ENCODE measurements around the gene CCT3. TPM values are rescaled to one million over a fixed set of nuclear protein-coding genes. Genes with fewer than 3 reads are reported as not detected.

The CCT3 gene
- total and polyA plus RNA-seq, 10 of the 15 experiments (the other 5 are each of a cell fraction or from before 2014, with no cell fraction given): 319 to 585 (median 427) TPM

DNA sequence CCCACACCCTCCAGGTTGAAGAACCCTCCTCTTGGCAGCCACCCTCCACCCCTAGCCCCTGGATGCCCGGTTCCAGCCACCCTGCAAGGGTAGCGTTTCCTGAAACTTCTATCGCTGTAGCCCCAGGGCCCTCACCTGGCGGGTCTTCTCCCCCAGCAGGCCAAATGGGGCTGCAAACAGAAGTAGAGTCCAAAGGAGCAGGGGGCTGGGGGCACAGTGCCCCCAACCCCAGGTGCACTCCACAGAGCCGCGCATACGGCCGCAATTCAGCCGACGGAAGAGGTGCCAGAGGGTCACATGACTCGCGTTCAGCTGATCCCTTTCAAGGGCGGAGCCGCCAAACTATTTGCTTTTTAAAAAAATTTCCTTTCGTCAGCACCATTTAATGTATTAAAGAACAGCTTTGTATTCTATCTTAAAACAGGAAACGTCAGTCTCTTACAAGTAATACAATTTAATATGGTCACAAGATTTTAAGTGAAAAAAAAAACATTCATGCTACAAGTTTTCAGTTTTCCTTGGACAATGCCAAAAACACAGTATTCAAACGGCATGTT is 42.6 kb downstream of the CCT3 start, which contains the start of gene GLMP:
Gene GLMP, minus strand, starts transcription at position 289 of the 557 bp plus-strand sequence. Its CDS starts 34 bp downstream, at position 255.
- CTCF ChIA-PET: interaction anchor here (1.6 kb wide), 1 partner anchor 13 kb away, joined by 7 read pairs; the partner anchor contains the start of gene SMG5
- SMC1A ChIA-PET (ENCODE audit: uncharacterized antibody, unreplicated experiment): interaction anchor here (0.9 to 1.4 kb wide), 4 partner anchors 12 to 69 kb away, joined by 3 to 7 read pairs (median 4); partner anchors contain the start of gene TMEM79
- FAIRE-seq (peak; percentile 66), ATAC-seq (peak; percentile 73), DNase-seq (ENCODE audit: low read depth, low spot score) (no peak)
- WGBS (ENCODE audit: insufficient coverage, insufficient replicate concordance, low lambda C conversion rate, missing lambda C conversion rate): 1% methylated on average over 17 of the region's 17 CpGs
- Histone ChIP-seq H4K20me1 (ENCODE audit: control insufficient read depth, insufficient read depth) (no peaks in the 10 kb centered on the region), H2AFZ (ENCODE audit: control insufficient read depth, low read depth, low read length) (peak within 1 kb of the TSS; percentile 79), H3K4me1 (ENCODE audit: control insufficient read depth, insufficient read depth, low read length) (peaks cover 4% of the 10 kb centered on the region), H3K79me2 (ENCODE audit: control insufficient read depth, insufficient read depth, low read length) (no peaks in the 10 kb centered on the region), H3K9me3 (replicated peaks; ENCODE audit: control insufficient read depth, insufficient read depth, low read length) (no peaks in the 10 kb centered on the region), H3K27me3 (replicated peaks in 1 of 2; ENCODE audit: control insufficient read depth in 2 of 2, insufficient read depth in 2 of 2, low read length in 1 of 2) (no peaks in the 10 kb centered on the region), H3K9ac (ENCODE audit: control insufficient read depth, insufficient read depth, low read length) (peak within 1 kb of the TSS; percentile 41), H3K4me2 (ENCODE audit: control insufficient read depth, insufficient read depth) (peak within 1 kb of the TSS; percentile 86), H3K27ac (ENCODE audit: control insufficient read depth, insufficient read depth) (no peak within 1 kb of the TSS), H3K36me3 (ENCODE audit: control insufficient read depth in 2 of 2, insufficient read depth in 2 of 2, low read length in 1 of 2) (peaks cover 0 to 1% of the 10 kb centered on the region in 2 experiments; a peak in 1 of 4 replicates), H3K4me3 (peak within 1 kb of the TSS; percentile 87)
- BruUV-seq (replicated peaks): no TSS peak
- POLR2A ChIA-PET: interaction anchor here (1.6 kb wide), 1 partner anchor 12 kb away, joined by 4 read pairs; the partner anchor contains the start of gene TMEM79
- intact Hi-C loops (cut with micrococcal nuclease; ENCODE audit: unreplicated experiment): no loop called here
- in situ Hi-C loops (cut with MboI): no loop called here
- RAD21 ChIA-PET (ENCODE audit: unreplicated experiment): interaction anchor here (1.0 kb wide), 1 partner anchor 12 kb away, joined by 3 read pairs; no protein-coding TSS in a partner anchor
- TF ChIP-seq RAD51 (IDR thresholded peaks at IDR 0.05) (peak; percentile 99), MEF2B (IDR thresholded peaks at IDR 0.05; ENCODE audit: partially characterized antibody, poor library complexity, severe bottlenecking) (no peak), MTA2 (IDR thresholded peaks at IDR 0.05; ENCODE audit: low read depth) (0 out of 2 replicates have a peak, but pooled peaks have one; percentile 19), TAF1 (IDR thresholded peaks at IDR 0.05; ENCODE audit: borderline replicate concordance, low read depth, low read length) (peak; percentile 20; the same call in 1 of the 2 replicates), LARP7 (IDR thresholded peaks at IDR 0.05) (0 out of 2 replicates have a peak, but pooled peaks have one; percentile 43), SPI1 (IDR thresholded peaks at IDR 0.05; ENCODE audit: borderline replicate concordance, insufficient read depth, low read depth, low read length) (no peak), RUNX3 (IDR thresholded peaks at IDR 0.05; ENCODE audit: low read length) (0 out of 2 replicates have a peak, but pooled peaks have one; percentile 12), NR2F1 (conservative IDR thresholded peaks at IDR 0.05) (0 out of 2 replicates have a peak, but pooled peaks have one; percentile 36), FOS (IDR thresholded peaks at IDR 0.05; ENCODE audit: borderline replicate concordance, extremely low read depth, insufficient read length) (peak; percentile 15), CREB1 (IDR thresholded peaks at IDR 0.05; ENCODE audit: low read depth) (no peak)
- TF ChIP-seq, protein P1, sequence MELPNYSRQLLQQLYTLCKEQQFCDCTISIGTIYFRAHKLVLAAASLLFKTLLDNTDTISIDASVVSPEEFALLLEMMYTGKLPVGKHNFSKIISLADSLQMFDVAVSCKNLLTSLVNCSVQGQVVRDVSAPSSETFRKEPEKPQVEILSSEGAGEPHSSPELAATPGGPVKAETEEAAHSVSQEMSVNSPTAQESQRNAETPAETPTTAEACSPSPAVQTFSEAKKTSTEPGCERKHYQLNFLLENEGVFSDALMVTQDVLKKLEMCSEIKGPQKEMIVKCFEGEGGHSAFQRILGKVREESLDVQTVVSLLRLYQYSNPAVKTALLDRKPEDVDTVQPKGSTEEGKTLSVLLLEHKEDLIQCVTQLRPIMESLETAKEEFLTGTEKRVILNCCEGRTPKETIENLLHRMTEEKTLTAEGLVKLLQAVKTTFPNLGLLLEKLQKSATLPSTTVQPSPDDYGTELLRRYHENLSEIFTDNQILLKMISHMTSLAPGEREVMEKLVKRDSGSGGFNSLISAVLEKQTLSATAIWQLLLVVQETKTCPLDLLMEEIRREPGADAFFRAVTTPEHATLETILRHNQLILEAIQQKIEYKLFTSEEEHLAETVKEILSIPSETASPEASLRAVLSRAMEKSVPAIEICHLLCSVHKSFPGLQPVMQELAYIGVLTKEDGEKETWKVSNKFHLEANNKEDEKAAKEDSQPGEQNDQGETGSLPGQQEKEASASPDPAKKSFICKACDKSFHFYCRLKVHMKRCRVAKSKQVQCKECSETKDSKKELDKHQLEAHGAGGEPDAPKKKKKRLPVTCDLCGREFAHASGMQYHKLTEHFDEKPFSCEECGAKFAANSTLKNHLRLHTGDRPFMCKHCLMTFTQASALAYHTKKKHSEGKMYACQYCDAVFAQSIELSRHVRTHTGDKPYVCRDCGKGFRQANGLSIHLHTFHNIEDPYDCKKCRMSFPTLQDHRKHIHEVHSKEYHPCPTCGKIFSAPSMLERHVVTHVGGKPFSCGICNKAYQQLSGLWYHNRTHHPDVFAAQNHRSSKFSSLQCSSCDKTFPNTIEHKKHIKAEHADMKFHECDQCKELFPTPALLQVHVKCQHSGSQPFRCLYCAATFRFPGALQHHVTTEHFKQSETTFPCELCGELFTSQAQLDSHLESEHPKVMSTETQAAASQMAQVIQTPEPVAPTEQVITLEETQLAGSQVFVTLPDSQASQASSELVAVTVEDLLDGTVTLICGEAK (IDR thresholded peaks at IDR 0.05; ENCODE audit: borderline replicate concordance): peak; percentile 39; the same call in 1 of the 2 replicates
- TF ChIP-seq, protein P2, sequence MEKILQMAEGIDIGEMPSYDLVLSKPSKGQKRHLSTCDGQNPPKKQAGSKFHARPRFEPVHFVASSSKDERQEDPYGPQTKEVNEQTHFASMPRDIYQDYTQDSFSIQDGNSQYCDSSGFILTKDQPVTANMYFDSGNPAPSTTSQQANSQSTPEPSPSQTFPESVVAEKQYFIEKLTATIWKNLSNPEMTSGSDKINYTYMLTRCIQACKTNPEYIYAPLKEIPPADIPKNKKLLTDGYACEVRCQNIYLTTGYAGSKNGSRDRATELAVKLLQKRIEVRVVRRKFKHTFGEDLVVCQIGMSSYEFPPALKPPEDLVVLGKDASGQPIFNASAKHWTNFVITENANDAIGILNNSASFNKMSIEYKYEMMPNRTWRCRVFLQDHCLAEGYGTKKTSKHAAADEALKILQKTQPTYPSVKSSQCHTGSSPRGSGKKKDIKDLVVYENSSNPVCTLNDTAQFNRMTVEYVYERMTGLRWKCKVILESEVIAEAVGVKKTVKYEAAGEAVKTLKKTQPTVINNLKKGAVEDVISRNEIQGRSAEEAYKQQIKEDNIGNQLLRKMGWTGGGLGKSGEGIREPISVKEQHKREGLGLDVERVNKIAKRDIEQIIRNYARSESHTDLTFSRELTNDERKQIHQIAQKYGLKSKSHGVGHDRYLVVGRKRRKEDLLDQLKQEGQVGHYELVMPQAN (conservative IDR thresholded peaks at IDR 0.05): peak; percentile 95
- TF ChIP-seq, protein P3, sequence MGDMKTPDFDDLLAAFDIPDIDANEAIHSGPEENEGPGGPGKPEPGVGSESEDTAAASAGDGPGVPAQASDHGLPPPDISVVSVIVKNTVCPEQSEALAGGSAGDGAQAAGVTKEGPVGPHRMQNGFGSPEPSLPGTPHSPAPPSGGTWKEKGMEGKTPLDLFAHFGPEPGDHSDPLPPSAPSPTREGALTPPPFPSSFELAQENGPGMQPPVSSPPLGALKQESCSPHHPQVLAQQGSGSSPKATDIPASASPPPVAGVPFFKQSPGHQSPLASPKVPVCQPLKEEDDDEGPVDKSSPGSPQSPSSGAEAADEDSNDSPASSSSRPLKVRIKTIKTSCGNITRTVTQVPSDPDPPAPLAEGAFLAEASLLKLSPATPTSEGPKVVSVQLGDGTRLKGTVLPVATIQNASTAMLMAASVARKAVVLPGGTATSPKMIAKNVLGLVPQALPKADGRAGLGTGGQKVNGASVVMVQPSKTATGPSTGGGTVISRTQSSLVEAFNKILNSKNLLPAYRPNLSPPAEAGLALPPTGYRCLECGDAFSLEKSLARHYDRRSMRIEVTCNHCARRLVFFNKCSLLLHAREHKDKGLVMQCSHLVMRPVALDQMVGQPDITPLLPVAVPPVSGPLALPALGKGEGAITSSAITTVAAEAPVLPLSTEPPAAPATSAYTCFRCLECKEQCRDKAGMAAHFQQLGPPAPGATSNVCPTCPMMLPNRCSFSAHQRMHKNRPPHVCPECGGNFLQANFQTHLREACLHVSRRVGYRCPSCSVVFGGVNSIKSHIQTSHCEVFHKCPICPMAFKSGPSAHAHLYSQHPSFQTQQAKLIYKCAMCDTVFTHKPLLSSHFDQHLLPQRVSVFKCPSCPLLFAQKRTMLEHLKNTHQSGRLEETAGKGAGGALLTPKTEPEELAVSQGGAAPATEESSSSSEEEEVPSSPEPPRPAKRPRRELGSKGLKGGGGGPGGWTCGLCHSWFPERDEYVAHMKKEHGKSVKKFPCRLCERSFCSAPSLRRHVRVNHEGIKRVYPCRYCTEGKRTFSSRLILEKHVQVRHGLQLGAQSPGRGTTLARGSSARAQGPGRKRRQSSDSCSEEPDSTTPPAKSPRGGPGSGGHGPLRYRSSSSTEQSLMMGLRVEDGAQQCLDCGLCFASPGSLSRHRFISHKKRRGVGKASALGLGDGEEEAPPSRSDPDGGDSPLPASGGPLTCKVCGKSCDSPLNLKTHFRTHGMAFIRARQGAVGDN (IDR thresholded peaks at IDR 0.05): peak; percentile 47

All from GM12878 (cell line).